HL-60 (cell line): ENCODE data around the gene ACBD7.

Source experiments
- CTCF ChIP-seq: IDR thresholded peaks from one replicate; pipeline ENCODE4 v1.5.1; 2011; ENCODE audit warnings: low read length, control low read depth, inconsistent platforms; ENCODE audit not compliant: insufficient read depth
- GABPA ChIP-seq: IDR thresholded peaks from 2 replicates; pipeline ENCODE4 v1.6.1; 2012; ENCODE audit warnings: low read depth
- TF ChIP-seq, protein P1 (sequence below): IDR thresholded peaks from 2 replicates; pipeline ENCODE4 v1.6.1; 2012; ENCODE audit warnings: low read depth; ENCODE audit not compliant: insufficient replicate concordance

GRCh38 chr10:15067154-15067553 is 21.4 kb downstream of the ACBD7 start:
- TF ChIP-seq CTCF (no peak), GABPA (no peak)
- TF ChIP-seq, protein P1, sequence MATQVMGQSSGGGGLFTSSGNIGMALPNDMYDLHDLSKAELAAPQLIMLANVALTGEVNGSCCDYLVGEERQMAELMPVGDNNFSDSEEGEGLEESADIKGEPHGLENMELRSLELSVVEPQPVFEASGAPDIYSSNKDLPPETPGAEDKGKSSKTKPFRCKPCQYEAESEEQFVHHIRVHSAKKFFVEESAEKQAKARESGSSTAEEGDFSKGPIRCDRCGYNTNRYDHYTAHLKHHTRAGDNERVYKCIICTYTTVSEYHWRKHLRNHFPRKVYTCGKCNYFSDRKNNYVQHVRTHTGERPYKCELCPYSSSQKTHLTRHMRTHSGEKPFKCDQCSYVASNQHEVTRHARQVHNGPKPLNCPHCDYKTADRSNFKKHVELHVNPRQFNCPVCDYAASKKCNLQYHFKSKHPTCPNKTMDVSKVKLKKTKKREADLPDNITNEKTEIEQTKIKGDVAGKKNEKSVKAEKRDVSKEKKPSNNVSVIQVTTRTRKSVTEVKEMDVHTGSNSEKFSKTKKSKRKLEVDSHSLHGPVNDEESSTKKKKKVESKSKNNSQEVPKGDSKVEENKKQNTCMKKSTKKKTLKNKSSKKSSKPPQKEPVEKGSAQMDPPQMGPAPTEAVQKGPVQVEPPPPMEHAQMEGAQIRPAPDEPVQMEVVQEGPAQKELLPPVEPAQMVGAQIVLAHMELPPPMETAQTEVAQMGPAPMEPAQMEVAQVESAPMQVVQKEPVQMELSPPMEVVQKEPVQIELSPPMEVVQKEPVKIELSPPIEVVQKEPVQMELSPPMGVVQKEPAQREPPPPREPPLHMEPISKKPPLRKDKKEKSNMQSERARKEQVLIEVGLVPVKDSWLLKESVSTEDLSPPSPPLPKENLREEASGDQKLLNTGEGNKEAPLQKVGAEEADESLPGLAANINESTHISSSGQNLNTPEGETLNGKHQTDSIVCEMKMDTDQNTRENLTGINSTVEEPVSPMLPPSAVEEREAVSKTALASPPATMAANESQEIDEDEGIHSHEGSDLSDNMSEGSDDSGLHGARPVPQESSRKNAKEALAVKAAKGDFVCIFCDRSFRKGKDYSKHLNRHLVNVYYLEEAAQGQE = no peak
